Muscle layer of duodenum (tissue), 2 donors: ENCODE data around the gene PYGL.
"Not testable (repeated sequence)": the region's sequence is repeated elsewhere in the genome, so short reads cannot be mapped to it uniquely, and the experiment has no call there.

Experiments used
- H3K27ac ChIP-seq: one replicate; pipeline ENCODE4 v1.7.0; 2013; ENCODE audit warnings: mild to moderate bottlenecking, low read length
- H3K27me3 ChIP-seq: one replicate; pipeline ENCODE4 v1.7.0; 2013; ENCODE audit warnings: low read depth, mild to moderate bottlenecking, control low read depth, low read length
- H3K36me3 ChIP-seq, 2 donors: one replicate each; pipeline ENCODE4 v1.7.0; 2013; ENCODE audit warnings: low read length in 2 of 2, control low read depth in 1 of 2, mild to moderate bottlenecking in 1 of 2; ENCODE audit not compliant: insufficient read depth in 2 of 2, control insufficient read depth in 1 of 2
- H3K4me1 ChIP-seq, 2 donors: one replicate each; pipeline ENCODE4 v1.7.0; 2013; ENCODE audit warnings: low read length in 2 of 2, mild to moderate bottlenecking in 2 of 2, control low read depth in 1 of 2, moderate library complexity in 1 of 2; ENCODE audit not compliant: insufficient read depth in 2 of 2, control insufficient read depth in 1 of 2
- H3K4me3 ChIP-seq, 2 donors: one replicate each; pipeline ENCODE4 v1.7.0; 2013; ENCODE audit warnings: low read length in 2 of 2, low read depth in 1 of 2, mild to moderate bottlenecking in 1 of 2
- H3K9me3 ChIP-seq, 2 donors: one replicate each; pipeline ENCODE4 v1.7.0; 2013; ENCODE audit warnings: low read length in 2 of 2, control low read depth in 1 of 2, mild to moderate bottlenecking in 1 of 2; ENCODE audit not compliant: control insufficient read depth in 1 of 2
- donor health status: healthy.

Gene PYGL

DNA sequence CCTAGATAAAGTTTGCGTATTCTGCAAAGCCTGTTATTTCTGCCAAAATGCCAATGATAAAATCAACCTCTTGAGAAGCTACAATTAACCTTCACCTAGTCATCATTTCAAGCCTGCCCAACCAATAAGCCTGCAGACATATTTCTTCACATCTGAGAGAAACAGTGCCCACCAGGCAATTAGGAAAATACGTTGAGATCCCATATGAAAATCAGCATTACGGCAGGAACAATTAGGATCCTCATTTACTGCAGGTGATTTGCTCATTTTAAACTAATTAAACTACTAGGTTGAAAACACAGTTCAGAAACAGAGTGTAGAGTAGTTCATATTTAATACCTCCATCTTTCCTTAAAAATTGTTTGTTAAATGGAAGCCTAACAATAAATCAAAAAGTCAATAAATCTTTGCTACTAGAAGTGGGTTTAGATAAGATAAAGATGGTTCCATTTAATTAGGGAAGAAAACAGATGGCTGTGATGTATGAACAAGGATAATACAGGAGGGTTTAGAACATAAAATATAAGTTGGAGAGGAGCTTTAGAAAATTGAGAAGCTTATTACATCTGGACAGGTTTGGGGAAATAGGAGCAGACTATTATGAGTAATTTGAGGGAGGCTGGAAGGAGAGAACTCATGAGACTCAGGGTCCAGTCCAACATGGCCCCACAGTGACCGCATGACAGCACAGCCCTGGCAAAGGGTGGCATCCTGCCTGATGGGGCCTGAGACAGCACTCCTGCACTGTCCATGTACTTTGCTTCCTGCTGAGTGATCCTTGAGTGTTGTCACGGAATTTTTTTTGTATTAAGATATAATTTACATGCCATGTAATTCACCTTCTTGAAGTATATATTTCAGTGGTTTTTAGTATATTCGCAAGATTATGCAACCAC is 26.9 kb upstream of the PYGL start:
- Histone ChIP-seq H3K4me1 (no peaks in the 10 kb centered on the region), H3K27me3 (no peaks in the 10 kb centered on the region), H3K27ac (no peak overlapping the region), H3K4me3 (no peak overlapping the region), H3K9me3 (no peaks in the 10 kb centered on the region), H3K36me3 (no peaks in the 10 kb centered on the region)

- Histone ChIP-seq H3K27ac (no peak overlapping the region), H3K9me3 (no peaks in the 10 kb centered on the region), H3K4me3 (no peak overlapping the region), H3K4me1 (peaks cover 0 to 11% of the 10 kb centered on the region in 2 donors), H3K36me3 (no peaks in the 10 kb centered on the region), H3K27me3 (no peaks in the 10 kb centered on the region)
Observed at GRCh38 chr14:50967790-50968189, 23.5 kb upstream of the PYGL start.

- Histone ChIP-seq H3K27me3 (no peaks in the 10 kb centered on the region), H3K36me3 (no peaks in the 10 kb centered on the region), H3K9me3 (no peaks in the 10 kb centered on the region), H3K4me1 (peaks cover 0 to 17% of the 10 kb centered on the region in 2 donors), H3K4me3 (no peak overlapping the region), H3K27ac (no peak overlapping the region)
Observed at GRCh38 chr14:50967103-50967502, 22.8 kb upstream of the PYGL start.

DNA sequence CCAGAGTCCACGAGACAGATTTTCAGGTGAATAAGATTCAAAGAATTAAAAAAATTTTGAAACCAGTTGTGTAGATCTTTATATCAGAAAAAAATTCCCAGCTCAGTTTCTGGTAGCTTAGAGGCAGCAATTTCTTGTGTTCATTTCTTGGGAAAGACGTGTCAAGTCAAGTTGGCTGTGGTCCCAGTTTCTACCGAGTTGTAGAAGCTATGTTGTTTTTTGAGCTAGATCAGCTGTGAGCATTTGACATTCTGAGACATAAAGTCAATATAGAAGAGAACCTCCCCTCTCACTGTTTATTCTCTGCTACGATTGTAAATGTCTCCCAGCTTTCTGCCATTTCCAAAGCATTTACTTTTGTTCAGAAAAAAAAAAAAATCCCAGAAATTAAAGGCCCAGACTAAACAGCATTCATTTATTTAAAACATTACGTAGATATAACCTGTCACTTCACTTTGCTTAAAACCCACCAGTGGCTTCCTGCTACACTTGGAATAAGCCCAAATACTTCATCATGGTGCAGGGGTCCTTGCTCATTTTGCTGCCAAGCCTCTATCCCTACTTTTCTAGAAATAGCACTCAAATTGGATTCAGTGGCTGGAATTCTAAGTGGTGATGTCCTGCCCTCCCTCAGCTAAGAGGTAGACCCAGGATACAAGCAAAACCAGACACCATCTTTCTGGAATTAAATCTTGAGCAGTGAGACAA is 20.6 kb upstream of the PYGL start:
- Histone ChIP-seq H3K36me3 (no peaks in the 10 kb centered on the region), H3K27ac (peak overlapping the region; percentile 27), H3K4me3 (no peak overlapping the region), H3K27me3 (no peaks in the 10 kb centered on the region), H3K9me3 (no peaks in the 10 kb centered on the region), H3K4me1 (peaks cover 0 to 30% of the 10 kb centered on the region in 2 donors)

DNA sequence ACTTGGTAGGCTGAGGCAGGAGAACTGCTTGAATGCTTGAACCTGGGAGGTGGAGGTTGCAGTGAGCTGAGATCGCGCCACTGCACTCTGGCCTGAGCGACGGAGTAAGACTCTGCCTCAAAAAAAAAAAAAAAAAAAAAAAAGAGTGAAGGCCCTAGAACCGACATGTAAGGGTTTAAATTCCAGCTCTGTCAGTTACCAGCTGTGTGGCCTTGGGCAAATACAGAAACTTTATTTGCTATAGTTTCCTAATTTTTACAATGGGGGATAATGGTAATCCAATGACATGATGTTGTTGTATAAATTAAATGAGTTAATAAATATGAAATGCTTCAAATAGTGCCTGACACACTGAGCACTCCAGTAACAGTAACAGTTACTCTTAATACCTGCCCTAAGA is 19.6 kb upstream of the PYGL start:
- H3K36me3 ChIP-seq: no peaks in the 10 kb centered on the region
- no peaks in the 10 kb centered on the region for H3K27me3 ChIP-seq
- peaks cover 0 to 30% of the 10 kb centered on the region in 2 donors for H3K4me1 ChIP-seq
- H3K27ac ChIP-seq: no peak overlapping the region
- no peaks in the 10 kb centered on the region for H3K9me3 ChIP-seq
- H3K4me3 ChIP-seq: no peak overlapping the region

DNA sequence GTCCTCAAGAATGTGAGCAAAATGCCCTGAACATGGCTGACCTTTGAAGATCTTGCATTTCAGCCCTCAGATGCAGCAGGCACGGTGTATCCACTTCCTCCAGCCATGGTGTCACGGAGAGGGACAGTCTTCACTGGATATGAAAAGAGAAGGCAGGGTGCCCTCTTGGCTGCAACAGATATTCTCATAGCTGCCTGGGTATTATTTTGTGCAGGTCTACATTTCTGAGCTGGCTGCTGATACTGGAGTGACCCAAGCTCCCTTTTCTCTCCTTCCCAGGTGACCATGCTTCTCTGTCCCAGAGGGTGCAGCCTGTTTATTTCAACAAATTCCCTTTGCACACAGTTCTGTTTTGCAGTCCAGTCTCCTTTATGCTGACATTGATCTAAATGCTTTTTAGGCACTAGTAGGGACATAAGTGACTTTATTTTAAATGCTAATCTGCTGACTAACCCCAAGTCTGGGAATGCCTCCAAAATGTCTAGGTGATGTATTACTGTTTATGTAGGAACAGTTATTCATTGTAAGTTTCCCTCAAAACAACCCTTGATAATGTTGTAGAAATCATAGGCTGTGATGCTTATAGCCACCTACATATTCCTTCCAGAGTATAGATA is 17.4 kb upstream of the PYGL start:
- H3K4me3 ChIP-seq: peak overlapping the region; percentile 9 to 43
- H3K27me3 ChIP-seq: no peaks in the 10 kb centered on the region
- H3K9me3 ChIP-seq: no peaks in the 10 kb centered on the region
- H3K4me1 ChIP-seq: peaks cover 0 to 30% of the 10 kb centered on the region in 2 donors
- H3K36me3 ChIP-seq: no peaks in the 10 kb centered on the region
- no peak overlapping the region for H3K27ac ChIP-seq

GRCh38 chr14:50957296-50957695 is 13.0 kb upstream of the PYGL start:
- Histone ChIP-seq H3K9me3 (no peaks in the 10 kb centered on the region), H3K27ac (no peak overlapping the region), H3K27me3 (no peaks in the 10 kb centered on the region), H3K36me3 (no peaks in the 10 kb centered on the region), H3K4me1 (peaks cover 5 to 19% of the 10 kb centered on the region in 2 donors), H3K4me3 (no peak overlapping the region)

DNA sequence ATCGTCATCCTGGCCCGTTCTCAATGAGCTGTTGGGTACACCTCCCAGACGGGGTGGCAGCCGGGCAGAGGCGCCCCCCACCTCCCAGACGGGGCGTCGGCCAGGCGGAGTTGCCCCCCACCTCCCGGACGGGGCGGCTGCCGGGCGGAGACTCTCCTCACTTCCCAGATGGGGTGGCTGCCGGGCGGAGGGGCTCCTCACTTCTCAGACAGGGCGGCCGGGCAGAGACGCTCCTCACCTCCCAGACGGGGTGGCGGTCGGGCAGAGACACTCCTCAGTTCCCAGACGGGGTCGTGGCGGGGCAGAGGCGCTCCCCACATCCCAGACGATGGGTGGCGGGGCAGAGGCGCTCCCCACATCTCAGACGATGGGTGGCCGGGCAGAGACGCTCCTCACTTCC is 12.1 kb upstream of the PYGL start:
- peaks cover 5 to 12% of the 10 kb centered on the region in 2 donors for H3K4me1 ChIP-seq
- not testable (repeated sequence) for H3K9me3 ChIP-seq, H3K27ac ChIP-seq, H3K36me3 ChIP-seq, H3K4me3 ChIP-seq, H3K27me3 ChIP-seq

- Histone ChIP-seq H3K9me3 (no peaks in the 10 kb centered on the region), H3K4me1 (peaks cover 4 to 5% of the 10 kb centered on the region in 2 donors), H3K27ac (peak overlapping the region; percentile 74), H3K36me3 (no peaks in the 10 kb centered on the region), H3K27me3 (no peaks in the 10 kb centered on the region), H3K4me3 (no peak overlapping the region)
Observed at GRCh38 chr14:50955373-50956043, 11.2 kb upstream of the PYGL start.

GRCh38 chr14:50954811-50955372 is 10.6 kb upstream of the PYGL start:
- peak overlapping the region; percentile 74 for H3K27ac ChIP-seq
- no peaks in the 10 kb centered on the region for H3K9me3 ChIP-seq
- H3K27me3 ChIP-seq: no peaks in the 10 kb centered on the region
- peaks cover 4 to 5% of the 10 kb centered on the region in 2 donors for H3K4me1 ChIP-seq
- H3K4me3 ChIP-seq: no peak overlapping the region
- H3K36me3 ChIP-seq: no peaks in the 10 kb centered on the region

GRCh38 chr14:50953502-50953901 is 9.2 kb upstream of the PYGL start:
- no peaks in the 10 kb centered on the region for H3K9me3 ChIP-seq
- no peak overlapping the region for H3K27ac ChIP-seq
- no peaks in the 10 kb centered on the region for H3K27me3 ChIP-seq
- no peak overlapping the region for H3K4me3 ChIP-seq
- H3K36me3 ChIP-seq: no peaks in the 10 kb centered on the region
- peaks cover 4 to 5% of the 10 kb centered on the region in 2 donors for H3K4me1 ChIP-seq
